Endodermal cell (in vitro differentiated cells): ENCODE results near the gene GALNT2. TPM values are rescaled to one million over a fixed set of nuclear protein-coding genes. Genes with fewer than 3 reads are reported as not detected.

Experiments used
- DNase-seq: peaks from one replicate; pipeline ENCODE4 v3.0.0-alpha.2; 2017
- H3K27ac ChIP-seq: 2 replicates; pipeline ENCODE4 v1.5.1; 2013; ENCODE audit warnings: mild to moderate bottlenecking, low read depth, low read length, moderate library complexity
- H3K27me3 ChIP-seq: 2 replicates; pipeline ENCODE4 v1.6.1; 2013; ENCODE audit warnings: mild to moderate bottlenecking, low read length, moderate library complexity; ENCODE audit not compliant: insufficient read depth, control insufficient read depth, poor library complexity, severe bottlenecking
- H3K36me3 ChIP-seq: 2 replicates; pipeline ENCODE4 v1.7.0; 2013; ENCODE audit warnings: mild to moderate bottlenecking, low read length, moderate library complexity; ENCODE audit not compliant: control insufficient read depth, insufficient read depth
- H3K4me1 ChIP-seq: one replicate; pipeline ENCODE4 v1.7.0; 2013; ENCODE audit warnings: low read length; ENCODE audit not compliant: control insufficient read depth, insufficient read depth
- H3K4me3 ChIP-seq: 2 replicates; pipeline ENCODE4 v1.5.1; 2013; ENCODE audit warnings: mild to moderate bottlenecking, low read length, moderate library complexity
- H3K9ac ChIP-seq: 2 replicates; pipeline ENCODE4 v1.6.1; 2013; ENCODE audit warnings: mild to moderate bottlenecking, low read length, moderate library complexity; ENCODE audit not compliant: poor library complexity, severe bottlenecking; ENCODE audit errors: extremely low read depth
- H3K9me3 ChIP-seq: 2 replicates; pipeline ENCODE4 v1.6.1; 2013; ENCODE audit warnings: mild to moderate bottlenecking, low read length, moderate library complexity; ENCODE audit not compliant: control insufficient read depth
- H3K27ac Mint-ChIP-seq: 2 replicates; pipeline ENCODE4 v1.8.0; 2020; ENCODE audit warnings: mixed read lengths
- H3K27me3 Mint-ChIP-seq: 2 replicates; pipeline ENCODE4 v1.8.0; 2021; ENCODE audit warnings: mild to moderate bottlenecking, mixed read lengths; ENCODE audit not compliant: insufficient read depth
- H3K36me3 Mint-ChIP-seq: 2 replicates; pipeline ENCODE4 v1.8.0; 2020; ENCODE audit warnings: low read depth, mixed read lengths
- H3K4me1 Mint-ChIP-seq: 2 replicates; pipeline ENCODE4 v1.8.0; 2020; ENCODE audit warnings: mixed read lengths
- H3K4me3 Mint-ChIP-seq: 2 replicates; pipeline ENCODE4 v1.8.0; 2020; ENCODE audit warnings: mild to moderate bottlenecking, moderate library complexity, mixed read lengths
- H3K9me3 Mint-ChIP-seq: 2 replicates; pipeline ENCODE4 v1.8.0; 2020; ENCODE audit warnings: mild to moderate bottlenecking, mixed read lengths
- whole genome bisulfite sequencing, 2 experiments: methylation state at CpG; one replicate each; pipeline versions ENCODE4 v1.1.5 to v1.1.7; 2013; ENCODE audit warnings: missing lambda C conversion rate in 2 of 2, mixed read lengths in 1 of 2; ENCODE audit not compliant: insufficient coverage in 1 of 2, insufficient read length in 1 of 2; 5-methylcytosine and 5-hydroxymethylcytosine counted together
- total RNA-seq, 2 donors: library from RNA; stranded (reverse); fragmentation: NEBNext Ultra II Directional in 1 of 2; extraction: Animal tissue kit (Norgen Biotek cat#: 25700) in 1 of 2; gene quantifications; 2 replicates in 1 of 2; 3 replicates in 1 of 2; pipeline ENCODE4 v1.2.1, GENCODE V29; 2021
- TF ChIP-seq, protein P1 (sequence below): fragments of 200-600 bp; sonication (generic); conservative IDR thresholded peaks from 2 replicates; pipeline ENCODE4 v1.5.0; 2021; ENCODE audit warnings: antibody characterized with exemption, mild to moderate bottlenecking

GALNT2 gene
- total RNA-seq, 2 donors from 2014 or later: 41.6 to 63.5 TPM

DNA sequence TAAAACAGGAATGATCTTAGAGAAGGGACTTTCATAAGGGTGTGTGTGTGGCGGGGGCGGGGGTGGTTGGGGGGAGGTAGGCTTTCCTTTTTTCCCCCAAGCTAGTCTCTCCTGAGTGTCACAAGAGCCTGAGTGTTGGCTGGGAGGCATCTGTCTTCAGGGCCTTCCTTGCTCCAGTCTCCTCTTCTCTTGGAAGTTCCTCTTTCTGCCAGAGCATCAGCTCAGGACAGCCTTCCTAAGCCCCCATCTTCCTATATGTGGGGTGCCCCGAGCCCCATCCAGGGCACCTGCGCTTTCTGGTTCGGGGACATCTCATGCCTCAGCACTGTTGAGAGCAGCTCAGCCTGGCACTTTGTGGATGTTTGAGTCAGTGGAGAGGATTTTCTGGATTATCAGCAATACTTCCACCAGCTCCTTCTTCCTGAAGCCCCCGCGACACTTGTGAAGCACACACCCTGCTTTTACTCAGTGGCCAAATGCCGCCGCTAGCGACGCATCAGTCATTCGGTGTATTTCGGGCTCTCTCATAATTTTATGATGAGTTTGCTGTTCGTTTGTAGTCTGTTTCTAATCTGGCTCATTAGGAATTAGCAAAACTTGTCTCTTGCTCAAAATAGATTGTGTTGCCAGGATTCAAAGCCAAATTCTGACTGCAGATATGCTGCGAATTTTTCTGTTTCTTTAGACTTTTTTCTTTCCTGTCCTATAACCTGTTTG, 61.7 kb downstream of the GALNT2 start:
- Histone ChIP-seq H3K9me3 (no peaks in the 10 kb centered on the region), H3K9ac (no peak overlapping the region), H3K27ac (no peak overlapping the region), H3K4me1 (peaks cover 3% of the 10 kb centered on the region), H3K4me3 (no peak overlapping the region), H3K36me3 (no peaks in the 10 kb centered on the region), H3K27me3 (peaks cover 12% of the 10 kb centered on the region)
- Mint-ChIP-seq H3K4me3 (no peak overlapping the region), H3K36me3 (peaks cover 2% of the 10 kb centered on the region), H3K9me3 (no peaks in the 10 kb centered on the region), H3K27ac (no peak overlapping the region), H3K4me1 (peaks cover 21% of the 10 kb centered on the region), H3K27me3 (peaks cover 34% of the 10 kb centered on the region)
- WGBS, 2 experiments: 88 to 100% methylated on average over 7 to 15 of the region's 15 CpGs
- TF ChIP-seq, protein P1, sequence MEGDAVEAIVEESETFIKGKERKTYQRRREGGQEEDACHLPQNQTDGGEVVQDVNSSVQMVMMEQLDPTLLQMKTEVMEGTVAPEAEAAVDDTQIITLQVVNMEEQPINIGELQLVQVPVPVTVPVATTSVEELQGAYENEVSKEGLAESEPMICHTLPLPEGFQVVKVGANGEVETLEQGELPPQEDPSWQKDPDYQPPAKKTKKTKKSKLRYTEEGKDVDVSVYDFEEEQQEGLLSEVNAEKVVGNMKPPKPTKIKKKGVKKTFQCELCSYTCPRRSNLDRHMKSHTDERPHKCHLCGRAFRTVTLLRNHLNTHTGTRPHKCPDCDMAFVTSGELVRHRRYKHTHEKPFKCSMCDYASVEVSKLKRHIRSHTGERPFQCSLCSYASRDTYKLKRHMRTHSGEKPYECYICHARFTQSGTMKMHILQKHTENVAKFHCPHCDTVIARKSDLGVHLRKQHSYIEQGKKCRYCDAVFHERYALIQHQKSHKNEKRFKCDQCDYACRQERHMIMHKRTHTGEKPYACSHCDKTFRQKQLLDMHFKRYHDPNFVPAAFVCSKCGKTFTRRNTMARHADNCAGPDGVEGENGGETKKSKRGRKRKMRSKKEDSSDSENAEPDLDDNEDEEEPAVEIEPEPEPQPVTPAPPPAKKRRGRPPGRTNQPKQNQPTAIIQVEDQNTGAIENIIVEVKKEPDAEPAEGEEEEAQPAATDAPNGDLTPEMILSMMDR: no peak
- no peak for DNase-seq

DNA sequence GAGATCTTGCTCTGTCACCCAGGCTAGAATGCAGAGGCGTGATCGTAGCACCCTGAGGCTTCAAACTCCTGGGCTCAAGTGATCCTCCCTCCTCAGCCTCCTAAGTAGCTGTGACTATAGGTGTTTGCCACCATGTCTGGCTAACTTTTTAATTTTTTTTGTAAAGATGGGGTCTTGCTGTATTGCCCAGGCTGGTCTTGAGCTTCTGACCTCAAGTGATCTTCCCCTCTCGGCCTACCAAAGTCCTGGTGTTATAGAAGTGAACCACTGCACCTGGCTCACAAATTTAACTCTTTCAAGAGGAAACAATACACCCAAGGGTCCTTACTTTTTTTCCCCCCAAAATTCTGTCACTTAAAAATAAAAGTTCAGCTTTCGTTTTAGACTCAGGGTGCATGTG, 62.3 kb downstream of the GALNT2 start:
- Mint-ChIP-seq H3K4me3 (no peak overlapping the region), H3K4me1 (peaks cover 21% of the 10 kb centered on the region), H3K27me3 (peaks cover 34% of the 10 kb centered on the region), H3K27ac (no peak overlapping the region), H3K36me3 (peaks cover 2% of the 10 kb centered on the region), H3K9me3 (no peaks in the 10 kb centered on the region)
- Histone ChIP-seq H3K9me3 (no peaks in the 10 kb centered on the region), H3K27me3 (peaks cover 12% of the 10 kb centered on the region), H3K36me3 (no peaks in the 10 kb centered on the region), H3K9ac (no peak overlapping the region), H3K27ac (no peak overlapping the region), H3K4me3 (no peak overlapping the region), H3K4me1 (peaks cover 3% of the 10 kb centered on the region)
- no peak for DNase-seq
- TF ChIP-seq, protein P1: no peak
- WGBS, 2 experiments: 93% methylated on average over 4 of the region's 4 CpGs

DNA sequence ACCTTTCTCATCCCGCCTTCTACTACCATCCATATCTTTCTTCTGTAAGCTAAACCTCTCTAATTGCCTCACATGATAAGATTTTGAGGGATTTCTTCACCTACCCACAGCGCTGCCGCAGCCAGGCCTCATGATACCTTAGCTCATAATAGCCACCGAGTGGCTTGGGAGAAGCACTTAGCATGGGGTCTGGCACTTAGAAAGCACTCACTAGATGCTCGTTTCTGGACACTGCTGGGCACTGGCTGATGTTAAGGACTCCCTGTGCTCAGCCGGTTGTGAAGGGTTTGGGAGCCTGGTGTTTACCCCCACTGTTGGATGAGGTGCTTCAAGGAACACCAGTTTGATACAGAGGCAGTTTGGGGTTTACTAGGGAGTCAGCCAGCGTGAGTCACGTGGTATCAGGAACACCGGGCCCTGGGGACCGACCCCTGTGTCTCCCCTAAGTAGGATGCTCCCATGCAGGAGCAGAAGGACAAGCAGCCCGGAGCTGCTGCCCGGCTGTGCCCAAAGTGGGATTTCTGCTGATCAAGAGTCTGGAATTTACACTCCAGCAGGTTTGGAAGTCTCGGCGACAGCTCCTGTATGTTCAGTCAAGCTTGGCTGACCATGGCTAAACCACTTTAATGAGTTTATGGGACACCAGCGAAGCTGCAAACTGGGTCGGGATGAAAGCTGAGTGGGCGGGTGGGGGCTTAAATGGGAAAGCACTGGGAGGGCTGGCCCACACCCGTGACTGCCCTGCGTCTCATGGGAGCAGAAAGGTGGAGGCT, 63.3 kb downstream of the GALNT2 start:
- TF ChIP-seq, protein P1: no peak
- no peak overlapping the region for H3K27ac Mint-ChIP-seq
- H3K36me3 ChIP-seq: no peaks in the 10 kb centered on the region

More for the DNA sequence above, 63.3 kb downstream of the GALNT2 start:
- Histone ChIP-seq H3K4me1 (peaks cover 3% of the 10 kb centered on the region), H3K27me3 (peaks cover 7% of the 10 kb centered on the region), H3K4me3 (no peak overlapping the region), H3K27ac (no peak overlapping the region), H3K9ac (no peak overlapping the region), H3K9me3 (no peaks in the 10 kb centered on the region)
- peaks cover 2% of the 10 kb centered on the region for H3K36me3 Mint-ChIP-seq
- H3K9me3 Mint-ChIP-seq: no peaks in the 10 kb centered on the region
- H3K4me3 Mint-ChIP-seq: no peak overlapping the region
- DNase-seq: no peak
- H3K4me1 Mint-ChIP-seq: peaks cover 21% of the 10 kb centered on the region
- peaks cover 28% of the 10 kb centered on the region for H3K27me3 Mint-ChIP-seq
- WGBS, 2 experiments: 86 to 90% methylated on average over 19 of the region's 19 CpGs
